ENCODE data around the gene ARHGAP20. TPM values are rescaled to one million over a fixed set of nuclear protein-coding genes. Genes with fewer than 3 reads are reported as not detected.

ARHGAP20 gene
- total RNA-seq, 4 donors from 2014 or later = 9.0 to 20.3 (median 11.7) TPM

DNA sequence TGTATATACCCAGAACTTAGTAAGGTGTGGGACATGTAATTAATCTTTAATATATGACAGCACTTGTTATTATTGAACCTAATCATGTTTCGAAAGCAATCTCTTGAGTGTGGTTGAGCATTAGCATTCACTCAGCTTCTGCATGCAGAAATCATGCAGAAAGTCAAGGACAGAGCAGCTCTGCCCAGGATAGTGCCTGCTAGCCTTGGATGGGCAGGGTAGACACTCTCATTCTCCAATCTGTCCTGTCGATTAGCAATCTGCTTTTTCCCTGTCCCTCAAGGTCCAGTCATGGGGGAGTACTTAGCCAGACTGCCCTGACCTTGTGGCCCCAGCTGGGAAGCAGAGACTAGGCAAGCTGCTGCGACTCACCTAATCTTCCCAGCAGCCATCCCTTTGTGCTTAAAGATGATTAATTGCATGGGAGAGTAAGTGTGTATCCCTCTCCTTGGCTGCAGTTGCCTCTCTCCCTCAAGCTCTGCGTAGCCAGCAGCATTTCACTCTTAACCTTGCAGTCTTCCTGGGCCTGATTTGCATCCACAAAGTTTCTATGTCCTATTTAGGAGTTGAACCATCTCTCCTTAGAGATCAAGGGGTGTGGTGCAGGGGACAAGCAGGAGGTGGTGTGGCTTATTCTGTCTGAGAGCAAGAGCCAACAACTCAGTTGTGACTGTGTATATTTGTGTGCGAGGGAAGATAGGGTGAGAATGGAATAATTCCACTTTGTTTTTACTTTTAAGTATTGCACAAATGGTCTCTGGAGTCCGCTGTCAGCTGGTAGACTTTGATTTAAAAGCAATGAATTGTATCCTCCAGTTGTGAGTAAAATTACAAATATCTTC, 181.1 kb downstream of the ARHGAP20 start:
- Histone ChIP-seq H3K27ac (peak overlapping the region in 1 of 2 donors; percentile 33), H3K9me3 (no peaks in the 10 kb centered on the region), H3K36me3 (no peaks in the 10 kb centered on the region), H3K27me3 (no peaks in the 10 kb centered on the region), H3K4me1 (no peaks in the 10 kb centered on the region), H3K4me3 (no peak overlapping the region)
- peak in 1 of 2 donors; percentile 43 for DNase-seq
- intact Hi-C loops (cut with DNase I; ENCODE audit: low total_unique reads) = no loop called here
- TF ChIP-seq, protein P1, sequence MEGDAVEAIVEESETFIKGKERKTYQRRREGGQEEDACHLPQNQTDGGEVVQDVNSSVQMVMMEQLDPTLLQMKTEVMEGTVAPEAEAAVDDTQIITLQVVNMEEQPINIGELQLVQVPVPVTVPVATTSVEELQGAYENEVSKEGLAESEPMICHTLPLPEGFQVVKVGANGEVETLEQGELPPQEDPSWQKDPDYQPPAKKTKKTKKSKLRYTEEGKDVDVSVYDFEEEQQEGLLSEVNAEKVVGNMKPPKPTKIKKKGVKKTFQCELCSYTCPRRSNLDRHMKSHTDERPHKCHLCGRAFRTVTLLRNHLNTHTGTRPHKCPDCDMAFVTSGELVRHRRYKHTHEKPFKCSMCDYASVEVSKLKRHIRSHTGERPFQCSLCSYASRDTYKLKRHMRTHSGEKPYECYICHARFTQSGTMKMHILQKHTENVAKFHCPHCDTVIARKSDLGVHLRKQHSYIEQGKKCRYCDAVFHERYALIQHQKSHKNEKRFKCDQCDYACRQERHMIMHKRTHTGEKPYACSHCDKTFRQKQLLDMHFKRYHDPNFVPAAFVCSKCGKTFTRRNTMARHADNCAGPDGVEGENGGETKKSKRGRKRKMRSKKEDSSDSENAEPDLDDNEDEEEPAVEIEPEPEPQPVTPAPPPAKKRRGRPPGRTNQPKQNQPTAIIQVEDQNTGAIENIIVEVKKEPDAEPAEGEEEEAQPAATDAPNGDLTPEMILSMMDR (IDR thresholded peaks at IDR 0.05) = no peak
- no peak for TF ChIP-seq POLR2A (IDR thresholded peaks at IDR 0.05)

DNA sequence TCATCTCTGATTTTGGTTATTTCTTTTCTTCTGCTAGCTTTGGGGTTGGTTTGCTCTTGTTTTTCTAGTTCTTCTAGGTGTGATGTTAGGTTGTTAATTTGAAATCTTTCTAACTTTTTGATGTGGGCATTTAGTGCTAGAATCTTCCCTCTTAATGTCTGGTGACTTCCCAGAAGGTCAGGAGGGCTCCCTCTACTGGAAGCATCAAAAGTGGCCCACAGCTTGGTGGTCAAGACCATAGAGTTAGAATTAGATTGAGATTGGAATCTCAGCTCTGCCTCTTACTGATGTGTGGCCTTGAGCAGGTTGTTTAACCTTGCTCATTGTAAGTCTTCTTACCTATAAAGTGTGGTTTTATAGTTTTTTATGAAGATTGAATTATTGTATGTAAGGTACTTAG, 183.2 kb downstream of the ARHGAP20 start:
- Histone ChIP-seq H3K4me3 (no peak overlapping the region), H3K9me3 (no peaks in the 10 kb centered on the region), H3K36me3 (no peaks in the 10 kb centered on the region), H3K4me1 (no peaks in the 10 kb centered on the region), H3K27ac (no peak overlapping the region), H3K27me3 (no peaks in the 10 kb centered on the region)
- no peak for DNase-seq
- intact Hi-C loops (cut with DNase I; ENCODE audit: low total_unique reads) = no loop called here
- TF ChIP-seq, protein P1 (IDR thresholded peaks at IDR 0.05) = no peak
- TF ChIP-seq POLR2A (IDR thresholded peaks at IDR 0.05) = no peak

DNA sequence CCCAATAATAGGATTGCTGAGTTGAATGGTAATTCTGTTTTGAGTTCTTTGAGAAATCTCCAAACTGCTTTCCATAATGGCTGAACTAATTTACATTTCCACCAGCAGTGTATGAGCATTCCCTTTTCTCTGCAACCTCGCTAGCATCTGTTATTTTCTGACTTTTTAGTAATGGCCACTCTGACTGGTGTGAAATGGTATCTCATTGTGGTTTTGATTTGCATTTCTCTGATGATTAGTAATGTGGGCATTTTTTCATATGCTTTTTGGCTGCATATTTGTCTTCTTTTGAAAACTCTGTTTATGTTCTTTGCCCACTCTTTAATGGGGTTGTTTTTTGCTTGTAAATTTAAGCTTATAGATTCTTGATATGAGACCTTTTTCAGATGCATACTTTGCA, 185.1 kb downstream of the ARHGAP20 start:
- H3K27me3 ChIP-seq = no peaks in the 10 kb centered on the region
- no peak overlapping the region for H3K4me3 ChIP-seq
- intact Hi-C loops (cut with DNase I; ENCODE audit: low total_unique reads) = no loop called here
- H3K27ac ChIP-seq = no peak overlapping the region
- no peaks in the 10 kb centered on the region for H3K36me3 ChIP-seq
- no peaks in the 10 kb centered on the region for H3K4me1 ChIP-seq
- DNase-seq = no peak
- no peak for TF ChIP-seq POLR2A (IDR thresholded peaks at IDR 0.05)
- TF ChIP-seq, protein P1 (IDR thresholded peaks at IDR 0.05) = no peak
- no peaks in the 10 kb centered on the region for H3K9me3 ChIP-seq

All from uterus (tissue), 4 donors.